NOMO-1 treated with DMSO at 0.1 percent for 48 hours (cell line): ENCODE results near the gene MUSK.
A peak's percentile ranks its signal among the peaks of the same experiment; 100 is the strongest.

Source experiments
- DNase-seq: peaks from one replicate; lab custom pipeline; 2025; ENCODE audit not compliant: unreplicated experiment; lab: John Stamatoyannopoulos, UW

Gene MUSK

DNA sequence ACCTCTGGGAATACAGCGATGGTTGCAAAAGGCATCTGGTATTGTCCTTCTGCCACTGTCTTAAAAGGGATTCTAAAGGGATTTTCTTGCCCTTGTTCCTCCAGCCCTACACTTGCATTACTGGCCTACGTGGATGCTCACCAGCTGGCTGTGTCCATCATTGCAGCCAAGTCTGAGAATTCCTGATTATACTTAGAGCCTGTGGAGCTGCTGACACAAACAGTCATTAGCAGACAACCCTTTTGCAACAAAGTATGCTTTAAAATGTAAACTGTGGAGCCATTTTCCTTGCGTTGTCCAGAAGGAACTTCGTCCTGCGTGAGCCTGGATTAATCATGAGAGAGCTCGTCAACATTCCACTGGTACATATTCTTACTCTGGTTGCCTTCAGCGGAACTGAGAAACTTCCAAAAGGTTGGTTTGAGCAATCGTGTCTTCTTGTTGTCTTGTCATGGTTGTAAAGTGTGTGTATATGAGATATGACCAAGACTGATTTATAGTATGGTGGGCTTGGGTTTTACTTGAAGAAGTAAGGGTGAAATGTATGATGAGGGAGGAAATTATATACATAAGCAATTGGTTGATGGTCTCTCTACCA lies at the start of gene MUSK:
MUSK (plus strand) TSS at position 222 of the 598 bp plus-strand sequence; CDS start at position 336, 114 bp downstream.
- no peak for DNase-seq

DNA sequence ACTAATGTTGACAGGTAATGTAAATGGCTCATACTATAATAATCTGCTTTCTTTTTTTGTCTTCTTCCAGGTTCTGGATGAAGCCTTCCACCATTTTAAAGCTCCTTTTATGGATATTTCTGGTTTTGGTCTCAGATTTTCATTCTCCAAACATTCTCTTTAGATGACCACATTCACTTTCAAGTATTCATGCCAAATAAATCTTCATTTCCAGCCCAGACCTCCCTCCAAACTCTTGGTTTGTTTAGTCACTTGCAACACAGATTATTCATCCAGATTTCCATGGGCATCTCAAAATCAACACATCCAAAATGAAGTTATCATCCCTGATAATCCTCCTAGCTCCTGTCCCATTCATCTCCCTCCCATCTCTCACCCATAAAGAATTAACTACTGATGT lies 48.8 kb upstream of the MUSK start:
- no peak for DNase-seq

DNA sequence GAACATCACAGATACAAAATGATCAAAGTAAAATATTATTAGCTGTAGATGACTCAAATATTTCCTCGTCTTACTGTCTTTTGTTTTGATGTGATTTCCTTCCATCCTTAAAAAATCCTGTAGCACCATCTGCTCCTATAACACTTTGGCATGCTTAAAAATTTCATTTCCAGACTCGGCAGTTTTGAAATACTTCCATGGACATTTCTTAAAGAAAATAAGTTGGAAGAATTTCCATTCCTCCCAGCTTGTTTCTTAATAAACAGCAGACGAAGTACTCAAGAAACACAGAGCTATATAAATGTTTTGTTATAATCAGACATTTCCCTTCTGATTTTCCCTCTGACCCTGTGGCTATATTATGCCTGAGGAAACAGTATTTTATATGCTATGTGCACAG lies 47.9 kb upstream of the MUSK start:
- no peak for DNase-seq

DNA sequence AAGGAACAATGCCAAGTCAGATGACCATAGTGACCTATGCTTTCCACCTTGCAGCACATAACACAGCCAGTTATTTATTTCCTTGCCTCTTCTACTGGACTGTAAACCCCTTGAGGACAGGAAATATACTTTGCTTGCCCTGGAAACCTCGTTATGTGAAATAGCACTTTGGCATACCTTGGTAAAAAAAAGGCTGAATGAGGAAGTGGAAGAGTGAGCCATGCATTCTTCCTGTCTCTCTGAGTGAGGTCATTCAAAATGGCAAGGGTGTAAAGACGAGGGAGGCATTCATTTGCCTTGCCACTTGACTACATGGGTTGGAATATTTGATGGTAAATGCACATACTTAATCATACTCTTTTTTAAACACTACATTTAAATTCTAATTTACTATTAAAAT lies 46.2 kb upstream of the MUSK start:
- no peak for DNase-seq

DNA sequence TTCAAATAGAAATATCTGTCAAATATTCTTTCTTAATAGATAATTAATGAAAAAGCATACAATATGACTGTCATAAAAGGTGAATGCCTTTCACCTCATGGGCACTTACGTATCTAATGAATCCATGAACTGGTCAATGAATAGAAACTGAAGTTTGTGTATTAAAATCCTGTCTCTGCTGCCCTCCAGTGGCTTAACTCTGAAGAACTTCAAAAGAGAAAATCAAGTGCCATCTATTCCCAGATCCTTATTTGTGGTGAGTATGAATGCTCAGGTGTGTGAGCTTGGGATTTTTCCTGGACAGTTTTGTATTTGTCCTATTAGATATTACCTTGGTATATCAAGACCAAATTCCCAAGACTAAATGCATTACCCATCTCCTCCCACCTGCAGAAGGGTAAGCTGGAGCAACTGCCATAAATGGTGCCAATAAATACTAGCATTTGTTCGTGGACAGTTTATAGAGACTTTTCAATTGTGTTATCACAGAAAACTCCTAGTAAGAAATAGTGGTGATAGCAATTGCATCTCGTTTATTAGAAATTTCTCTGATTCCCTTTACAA lies 45.0 kb upstream of the MUSK start:
- peak; percentile 55 for DNase-seq

DNA sequence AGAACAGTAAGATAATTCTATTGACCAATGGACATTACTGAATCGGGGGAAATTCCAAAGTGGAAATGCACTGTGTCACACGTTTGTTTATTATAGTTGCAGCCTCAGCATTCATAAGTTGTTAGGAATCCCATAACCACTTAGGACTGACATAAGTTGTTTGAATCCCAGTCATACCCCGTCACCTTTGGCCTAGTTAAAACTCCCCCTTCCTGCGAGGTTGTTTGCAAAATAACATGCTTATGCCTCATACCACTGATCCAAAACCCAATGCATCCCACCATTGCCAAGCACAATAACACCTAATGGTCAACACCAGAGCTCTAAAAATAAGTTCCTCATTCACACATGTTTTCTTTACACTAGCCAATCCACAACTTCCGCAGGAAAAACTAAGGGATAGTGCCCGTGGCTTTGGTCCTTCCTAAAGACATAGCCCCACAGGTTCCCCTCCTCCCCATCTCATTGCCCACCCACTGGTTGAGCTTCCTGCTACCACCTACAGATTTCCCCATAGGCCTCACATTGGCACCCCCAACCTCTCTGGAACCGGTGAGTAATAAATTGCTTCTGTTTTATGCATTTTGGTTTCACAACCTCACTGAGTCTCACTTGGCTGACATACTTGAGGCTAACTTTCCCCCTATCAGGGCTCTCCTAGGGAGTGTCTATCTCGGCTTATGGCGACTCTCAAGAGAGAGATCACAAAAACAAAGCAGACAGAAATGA lies 42.3 kb upstream of the MUSK start:
- DNase-seq, result peak; percentile 4

DNA sequence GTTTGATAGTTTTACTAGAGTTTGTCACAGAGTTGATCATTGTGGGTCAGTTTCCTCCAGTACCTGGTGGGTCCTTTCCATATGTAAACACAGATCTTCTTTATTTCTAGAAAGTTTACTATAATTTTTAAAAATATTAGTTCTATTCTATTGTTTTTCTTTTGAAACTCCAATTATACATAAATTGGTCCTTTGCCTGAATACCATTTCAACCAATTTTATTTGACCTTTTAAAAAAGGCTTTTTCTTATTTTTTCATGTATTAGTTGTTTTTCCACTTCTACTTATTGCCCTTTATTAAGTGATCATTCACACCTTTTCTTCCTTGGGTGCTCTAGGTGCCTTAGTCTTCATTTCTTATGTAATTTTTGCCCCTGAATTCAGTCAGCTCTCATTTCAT lies 33.0 kb upstream of the MUSK start:
- no peak for DNase-seq

DNA sequence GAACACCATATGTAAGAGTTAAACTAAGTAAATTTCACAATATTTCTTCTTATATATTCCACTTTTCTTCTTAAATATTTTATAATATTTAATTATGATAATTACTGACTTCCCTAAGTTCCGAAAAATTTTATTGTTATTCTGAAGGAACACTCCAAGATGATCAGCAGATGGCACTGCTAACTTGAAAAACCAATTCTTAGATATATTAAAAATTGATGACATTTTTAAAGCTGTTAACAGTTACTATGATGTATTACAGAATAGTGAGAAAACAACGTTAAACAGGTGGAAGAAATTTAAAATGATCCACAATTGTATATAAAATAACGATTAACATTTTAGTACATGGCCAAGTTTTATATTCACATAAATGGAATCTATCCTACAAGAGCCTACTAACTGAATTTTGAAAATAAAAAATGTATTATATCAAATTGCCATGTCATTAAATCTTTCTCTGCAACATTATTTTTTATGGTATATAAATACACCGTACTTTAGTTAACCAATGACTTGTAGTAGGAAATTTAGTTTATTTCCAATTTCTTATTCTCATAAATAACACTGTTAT lies 30.1 kb upstream of the MUSK start:
- peak; percentile 58 for DNase-seq

DNA sequence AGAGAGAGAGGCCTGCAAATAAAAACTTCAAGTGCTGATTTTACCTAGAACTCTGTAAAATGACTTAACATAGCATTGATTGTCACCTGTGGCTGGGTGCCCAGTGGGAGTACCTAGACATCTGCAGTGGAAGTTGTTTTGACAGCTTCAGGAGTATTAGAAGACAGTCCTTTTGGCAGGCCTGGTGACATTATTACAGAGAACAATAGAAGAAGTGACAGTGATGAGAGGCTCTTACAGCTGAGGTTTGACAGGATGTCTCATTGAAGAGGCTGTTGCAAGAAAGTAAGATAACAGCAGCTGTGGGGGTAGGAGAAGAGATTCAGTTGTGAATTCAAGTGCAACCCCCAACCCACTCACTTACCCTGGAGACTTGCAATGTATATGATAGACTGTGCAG lies 27.9 kb upstream of the MUSK start:
- DNase-seq, result no peak

DNA sequence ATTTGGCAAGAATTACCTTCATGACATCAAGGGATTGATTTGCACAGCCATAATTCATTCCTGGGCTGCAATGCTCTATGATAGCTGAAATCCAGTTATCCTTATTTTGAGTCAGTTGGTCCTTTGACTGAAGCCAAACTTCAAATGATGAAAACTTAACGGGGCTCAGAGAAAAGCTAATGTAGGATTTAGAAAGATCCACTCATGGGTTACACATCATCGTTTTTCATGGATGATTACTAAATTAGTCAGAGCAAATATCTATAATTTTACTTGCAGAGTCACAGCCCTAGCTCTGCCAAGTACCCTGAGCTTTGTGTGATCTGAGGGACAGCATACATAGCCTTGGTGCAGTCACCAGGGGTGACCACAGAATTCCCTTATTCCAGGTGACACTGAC lies 27.3 kb upstream of the MUSK start:
- DNase-seq, result no peak

DNA sequence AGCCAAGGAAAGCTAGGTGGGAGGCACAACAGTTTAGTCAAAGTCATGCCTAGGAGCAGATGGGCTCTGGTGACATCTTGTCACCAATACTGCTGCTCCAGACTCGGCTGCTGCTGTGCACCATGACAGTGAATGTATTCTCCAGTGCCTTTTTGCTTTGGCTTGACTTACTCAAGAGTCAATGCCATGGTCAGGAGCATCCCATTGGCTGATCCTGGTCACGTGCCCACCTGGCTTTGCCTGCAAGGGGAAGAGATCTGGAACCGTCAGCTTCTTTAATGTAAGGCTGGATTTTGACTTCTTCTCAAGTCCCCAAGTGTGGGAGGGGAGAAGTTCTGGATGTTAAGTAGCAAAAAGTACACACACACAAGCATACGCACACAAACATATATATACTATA lies 19.9 kb upstream of the MUSK start:
- DNase-seq, result no peak

DNA sequence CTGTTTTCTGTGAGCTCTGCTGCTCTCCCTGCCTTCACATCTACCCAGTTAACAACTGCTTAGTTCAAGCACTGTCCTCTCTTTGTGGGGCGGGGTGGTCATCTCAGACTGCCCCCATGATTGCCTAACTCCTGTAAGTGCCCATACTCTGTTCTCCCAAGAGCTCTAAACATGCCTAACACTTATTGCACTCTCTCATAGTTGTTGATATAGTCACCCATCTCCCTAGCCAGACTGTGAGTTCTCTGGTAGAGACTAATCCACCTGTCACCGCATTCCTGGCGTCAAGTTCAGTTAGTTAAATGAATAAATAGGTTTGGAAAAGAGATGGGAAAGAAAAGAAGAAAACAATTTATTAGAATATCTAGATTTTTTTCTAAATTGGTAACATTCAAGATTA lies 18.3 kb upstream of the MUSK start:
- no peak for DNase-seq

DNA sequence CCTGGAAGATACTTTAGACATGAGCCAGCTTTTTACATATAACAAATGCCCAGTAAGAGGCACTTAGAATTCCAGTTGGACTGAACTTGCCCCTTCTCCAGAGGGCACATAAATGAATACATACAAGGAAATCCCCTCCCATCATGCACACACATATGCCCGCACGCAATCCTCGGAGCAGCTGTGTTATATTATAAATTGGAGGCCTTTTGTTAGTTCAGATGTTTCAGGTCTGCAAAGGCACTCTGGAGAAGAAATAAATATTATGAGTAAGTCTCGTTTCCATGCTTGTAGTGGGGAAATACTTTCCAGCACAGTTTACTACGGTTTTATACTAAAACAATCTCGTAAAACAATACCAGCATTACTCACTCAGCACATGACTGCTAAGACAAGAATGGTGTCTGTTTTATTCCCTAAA lies 17.6 kb upstream of the MUSK start:
- no peak for DNase-seq

DNA sequence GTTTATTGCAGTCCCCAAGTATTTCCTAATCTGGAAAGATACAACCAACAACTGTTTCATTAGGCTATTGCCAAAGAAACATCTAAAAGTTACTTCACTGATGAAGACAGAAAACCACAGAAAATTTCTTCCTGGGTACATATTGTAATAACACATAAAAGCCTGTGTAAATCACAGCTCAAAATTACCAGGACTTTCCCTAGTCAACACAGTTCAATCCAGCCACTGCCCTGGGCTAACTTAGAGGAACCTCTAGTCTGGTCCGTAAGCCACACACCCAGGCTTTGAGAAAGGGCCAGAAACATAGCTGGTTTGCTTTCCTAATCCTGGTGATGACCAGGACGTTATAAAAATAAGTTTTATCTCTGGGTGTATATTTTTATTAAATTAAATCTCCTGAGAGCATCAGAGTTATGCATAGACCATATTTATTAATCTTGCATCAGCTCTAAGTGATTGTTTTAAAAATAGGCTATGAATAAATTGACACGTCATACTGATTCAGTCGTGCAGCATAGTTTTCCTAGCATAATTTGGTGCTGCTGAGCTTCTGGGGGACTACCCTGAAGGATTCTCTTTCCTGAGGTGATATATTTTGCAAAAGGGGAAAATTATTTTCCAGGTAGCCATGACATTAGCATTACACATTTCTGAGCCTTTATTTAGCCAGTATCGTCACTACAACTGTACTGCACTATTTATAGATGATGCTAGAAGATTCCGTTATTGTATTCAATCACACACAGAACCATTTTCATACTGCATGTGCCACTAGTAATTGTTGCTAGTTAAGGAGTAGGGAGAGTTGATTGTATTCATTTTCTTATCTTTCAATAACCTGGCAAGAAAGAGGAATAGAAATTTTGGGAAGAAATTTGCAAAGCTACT lies 12.6 kb upstream of the MUSK start:
- DNase-seq, result peak; percentile 19

DNA sequence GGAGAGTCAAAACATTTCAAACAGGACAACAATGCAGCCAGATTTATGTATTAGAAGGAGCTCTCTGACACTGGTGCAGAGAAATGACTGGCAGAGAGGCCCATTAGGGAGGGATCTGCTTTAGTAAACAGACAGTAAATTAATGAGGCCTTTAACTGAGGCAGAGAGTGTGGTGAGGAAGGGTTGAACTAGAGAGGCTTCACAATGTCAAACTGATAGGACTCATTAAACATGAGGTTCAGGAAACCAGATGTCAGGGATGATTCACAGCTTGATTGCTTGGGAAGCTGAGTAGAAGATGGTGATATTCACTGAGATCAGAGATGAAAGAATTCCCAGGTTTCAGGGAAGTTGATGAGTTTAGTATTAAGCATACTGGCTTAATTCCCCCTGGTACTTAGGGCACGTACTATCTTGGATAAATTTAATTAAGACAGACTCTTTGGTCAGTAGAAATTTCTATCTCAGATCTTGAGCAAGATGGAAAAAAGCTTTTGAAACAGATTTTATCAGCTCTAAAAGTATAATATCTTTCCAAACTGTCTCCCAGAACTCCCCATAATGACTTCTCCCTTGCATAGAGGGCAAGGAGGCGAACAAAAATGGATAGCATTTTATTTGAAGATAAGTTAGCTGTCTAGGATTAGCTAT lies 8.6 kb upstream of the MUSK start:
- no peak for DNase-seq

DNA sequence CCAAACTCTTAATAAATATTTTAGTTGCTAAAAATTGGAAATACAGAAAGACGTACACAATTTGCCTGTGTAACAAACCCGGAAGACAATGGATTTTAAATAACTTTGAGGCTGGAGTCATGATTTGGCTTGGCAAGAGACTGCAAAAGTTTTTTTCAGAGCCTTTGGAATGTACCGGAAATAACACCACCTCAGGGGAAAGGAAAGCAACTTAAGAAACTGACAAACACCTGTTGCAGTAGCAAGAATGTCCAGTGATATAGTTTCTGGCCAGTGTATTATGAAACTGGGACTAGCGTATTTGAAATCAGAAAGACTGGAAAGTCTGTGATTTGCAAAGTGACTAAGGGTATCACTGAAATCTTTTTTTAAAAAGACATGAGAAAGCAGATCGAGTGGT lies 842 bp downstream of the MUSK start:
- DNase-seq, result no peak

DNA sequence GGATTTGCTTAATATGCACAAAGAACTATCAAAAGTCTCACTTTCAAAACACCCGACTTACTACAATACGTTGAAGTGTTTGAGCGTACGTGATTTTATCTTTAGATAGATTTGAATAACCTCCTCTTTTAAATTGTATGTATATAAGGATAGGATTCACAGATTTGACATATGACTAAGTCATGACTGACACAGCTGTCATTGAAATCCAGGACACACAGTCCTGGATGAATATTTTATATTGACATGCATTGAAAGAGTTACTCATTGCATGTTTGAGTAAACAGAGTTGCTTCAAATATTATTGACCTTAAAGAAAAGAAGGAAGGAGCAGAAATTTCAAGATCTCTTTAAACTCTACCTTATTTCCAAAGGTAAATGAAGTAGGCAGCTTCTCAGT lies 3.3 kb downstream of the MUSK start:
- DNase-seq, result no peak

DNA sequence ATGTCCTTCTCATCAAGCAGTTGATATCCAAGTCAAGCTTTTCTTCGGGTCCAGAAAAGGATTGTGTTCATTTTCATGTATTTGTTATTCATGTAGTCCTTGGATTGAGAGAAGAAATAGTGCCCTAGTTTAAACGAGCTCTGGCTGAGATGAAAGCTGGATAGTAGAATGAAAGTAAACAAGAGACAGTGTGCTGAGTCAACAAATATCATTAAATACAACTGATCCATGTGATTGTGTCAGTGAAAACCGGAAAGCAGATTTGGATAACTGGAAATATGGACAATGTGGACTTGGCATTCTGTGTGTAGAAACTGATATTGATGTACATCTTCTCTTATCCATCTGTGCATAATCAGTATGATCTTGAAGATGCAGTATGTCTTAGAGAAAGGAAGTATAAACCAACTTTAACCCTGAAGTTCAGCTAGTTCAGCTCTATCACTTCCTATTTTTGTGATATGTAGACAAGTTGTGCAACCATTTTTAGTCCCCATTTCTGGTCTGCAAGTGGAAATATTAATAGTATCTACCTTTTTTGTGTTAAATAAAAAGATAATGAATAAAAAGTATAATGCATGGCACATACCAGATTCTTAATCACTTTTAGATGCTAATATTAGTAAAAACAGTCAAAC lies 4.4 kb downstream of the MUSK start:
- peak; percentile 84 for DNase-seq

DNA sequence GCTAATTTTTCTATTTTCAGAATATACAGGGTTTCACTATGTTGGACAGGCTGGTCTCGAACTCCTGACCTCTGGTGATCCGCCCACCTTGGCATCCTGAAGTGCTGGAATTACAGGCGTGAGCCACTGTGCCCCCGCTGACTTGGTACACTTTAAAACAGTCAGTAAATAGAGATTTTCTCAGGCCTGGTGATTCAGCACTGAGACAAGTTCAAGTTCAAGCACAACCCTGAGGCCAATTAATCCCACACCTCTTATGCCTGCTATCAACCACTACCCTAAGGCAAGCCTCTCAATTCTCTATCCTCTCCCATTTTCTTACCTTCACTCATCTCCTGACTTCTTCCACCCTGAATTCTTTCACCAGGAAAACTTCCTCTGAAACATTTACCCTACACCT lies 18.9 kb downstream of the MUSK start:
- DNase-seq, result no peak

DNA sequence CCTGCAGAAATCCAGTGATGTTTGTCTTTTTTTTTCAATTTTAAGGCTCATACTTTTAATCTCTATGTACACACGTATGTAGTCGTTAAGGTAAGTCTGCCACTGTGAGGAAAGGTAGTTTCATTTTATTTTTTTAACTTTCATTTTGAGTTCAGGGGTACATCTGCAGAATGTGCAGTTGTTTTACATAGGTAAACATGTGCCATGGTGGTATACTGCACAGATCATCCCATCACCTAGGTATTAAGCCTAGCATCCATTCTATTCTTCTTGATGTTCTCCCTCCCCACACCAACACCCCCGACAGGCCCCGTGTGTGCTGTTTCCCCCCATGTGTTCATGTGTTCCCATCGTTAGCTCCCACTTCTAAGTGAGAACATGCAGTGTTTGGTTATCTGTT lies 19.7 kb downstream of the MUSK start:
- DNase-seq, result no peak
